GM06990 (cell line): ENCODE measurements around the gene CALML5.

Source experiments
- DNase-seq: peaks from one replicate; pipeline ENCODE4 v3.0.0-alpha.2; 2011; ENCODE audit not compliant: insufficient read length; ENCODE audit errors: extremely low read depth
- H3K27me3 ChIP-seq: replicated peaks from 2 replicates; pipeline ENCODE4 v1.6.0; 2011; ENCODE audit warnings: low read length; ENCODE audit not compliant: control insufficient read depth, insufficient read depth
- H3K36me3 ChIP-seq: 2 replicates; pipeline ENCODE4 v1.5.1; 2011; ENCODE audit warnings: low read length; ENCODE audit not compliant: control insufficient read depth, insufficient read depth
- H3K4me3 ChIP-seq: replicated peaks from 2 replicates; pipeline ENCODE4 v1.5.1; 2011; ENCODE audit warnings: low read depth, mild to moderate bottlenecking, control low read depth, low read length
- TF ChIP-seq, protein P1 (sequence below): IDR thresholded peaks from 2 replicates; pipeline ENCODE4 v1.5.1; 2011; ENCODE audit warnings: low read length, control low read depth, mild to moderate bottlenecking, inconsistent platforms; ENCODE audit not compliant: insufficient read depth, poor library complexity, severe bottlenecking

The CALML5 gene, protein sequence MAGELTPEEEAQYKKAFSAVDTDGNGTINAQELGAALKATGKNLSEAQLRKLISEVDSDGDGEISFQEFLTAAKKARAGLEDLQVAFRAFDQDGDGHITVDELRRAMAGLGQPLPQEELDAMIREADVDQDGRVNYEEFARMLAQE

DNA sequence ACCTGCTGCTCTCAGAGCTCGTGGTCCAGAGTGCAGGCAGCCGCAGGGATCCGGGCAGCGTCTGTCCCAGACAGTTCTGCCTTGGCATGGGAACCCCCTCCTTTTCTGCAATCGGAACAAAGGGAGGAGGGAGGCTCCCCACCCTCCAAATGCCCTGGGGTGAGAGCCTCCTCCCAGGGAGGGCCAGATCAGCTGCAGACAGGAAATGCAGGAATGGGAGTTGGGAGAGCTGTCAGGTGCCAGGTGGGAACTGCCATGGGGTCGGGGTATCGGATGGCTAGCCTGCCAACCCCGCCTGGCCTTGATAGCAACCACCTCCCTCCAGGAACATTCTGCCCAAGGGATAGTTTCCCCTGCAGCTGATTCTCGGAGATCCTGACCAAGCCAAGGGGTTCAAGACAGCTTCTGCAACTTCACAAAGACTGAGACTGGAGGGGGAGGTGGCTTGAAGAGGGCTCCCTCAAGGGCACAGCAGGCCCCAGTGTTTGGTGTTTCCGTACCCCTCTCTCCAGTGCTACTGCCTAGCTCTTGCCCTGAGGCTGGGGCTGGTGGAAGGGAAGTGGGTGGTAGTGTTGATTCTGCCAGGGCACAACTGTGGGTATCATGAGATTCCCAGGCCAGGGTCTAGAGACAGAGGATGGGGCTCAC is at the start of gene CALML5:
Gene CALML5, minus strand, starts transcription at position 78 of the 648 bp plus-strand sequence. CDS start 132 bp downstream, outside the sequence.
- DNase-seq, result no peak
- Histone ChIP-seq H3K4me3 (no peak within 1 kb of the TSS), H3K27me3 (peaks cover 4% of the 10 kb centered on the region), H3K36me3 (no peaks in the 10 kb centered on the region)
- TF ChIP-seq, protein P1, sequence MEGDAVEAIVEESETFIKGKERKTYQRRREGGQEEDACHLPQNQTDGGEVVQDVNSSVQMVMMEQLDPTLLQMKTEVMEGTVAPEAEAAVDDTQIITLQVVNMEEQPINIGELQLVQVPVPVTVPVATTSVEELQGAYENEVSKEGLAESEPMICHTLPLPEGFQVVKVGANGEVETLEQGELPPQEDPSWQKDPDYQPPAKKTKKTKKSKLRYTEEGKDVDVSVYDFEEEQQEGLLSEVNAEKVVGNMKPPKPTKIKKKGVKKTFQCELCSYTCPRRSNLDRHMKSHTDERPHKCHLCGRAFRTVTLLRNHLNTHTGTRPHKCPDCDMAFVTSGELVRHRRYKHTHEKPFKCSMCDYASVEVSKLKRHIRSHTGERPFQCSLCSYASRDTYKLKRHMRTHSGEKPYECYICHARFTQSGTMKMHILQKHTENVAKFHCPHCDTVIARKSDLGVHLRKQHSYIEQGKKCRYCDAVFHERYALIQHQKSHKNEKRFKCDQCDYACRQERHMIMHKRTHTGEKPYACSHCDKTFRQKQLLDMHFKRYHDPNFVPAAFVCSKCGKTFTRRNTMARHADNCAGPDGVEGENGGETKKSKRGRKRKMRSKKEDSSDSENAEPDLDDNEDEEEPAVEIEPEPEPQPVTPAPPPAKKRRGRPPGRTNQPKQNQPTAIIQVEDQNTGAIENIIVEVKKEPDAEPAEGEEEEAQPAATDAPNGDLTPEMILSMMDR, result no peak

DNA sequence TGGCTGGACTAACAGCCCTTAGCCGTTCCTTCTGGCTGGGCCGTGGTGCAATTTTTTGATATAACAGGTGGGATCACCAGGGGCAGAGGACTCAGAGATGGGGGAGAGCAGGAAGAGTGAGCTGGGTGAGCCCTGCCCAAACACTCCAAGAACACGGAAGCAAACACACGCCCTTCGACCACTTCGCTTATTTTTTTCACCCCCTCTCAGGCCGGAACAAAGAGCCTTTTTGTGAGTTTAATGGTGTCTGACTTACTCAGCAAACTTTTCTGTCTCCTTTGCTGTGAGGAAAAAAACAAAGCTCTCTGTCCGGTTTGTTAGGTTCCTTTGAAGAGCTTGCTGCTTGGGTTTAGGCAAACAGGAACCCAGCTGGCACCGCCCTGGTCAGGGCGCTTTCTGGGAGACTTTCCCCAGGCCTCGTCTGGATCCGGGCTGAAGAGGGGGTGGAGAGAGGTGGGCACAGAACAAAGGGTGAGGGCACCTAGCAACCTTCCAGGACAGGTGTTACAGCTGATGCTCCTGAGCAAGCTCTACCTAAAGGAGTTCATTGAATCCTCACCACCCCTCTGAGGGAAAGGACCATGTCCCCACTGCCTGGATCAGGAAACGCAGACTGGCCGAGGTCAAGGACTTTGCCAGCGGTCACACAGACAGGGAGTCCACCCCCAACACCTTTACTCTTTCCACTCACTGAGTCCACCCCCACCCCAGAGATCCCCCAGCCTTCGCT is 48.7 kb upstream of the CALML5 start:
- Histone ChIP-seq H3K36me3 (no peaks in the 10 kb centered on the region), H3K4me3 (no peak overlapping the region), H3K27me3 (peaks cover 5% of the 10 kb centered on the region)
- DNase-seq, result no peak
- TF ChIP-seq, protein P1, result no peak

DNA sequence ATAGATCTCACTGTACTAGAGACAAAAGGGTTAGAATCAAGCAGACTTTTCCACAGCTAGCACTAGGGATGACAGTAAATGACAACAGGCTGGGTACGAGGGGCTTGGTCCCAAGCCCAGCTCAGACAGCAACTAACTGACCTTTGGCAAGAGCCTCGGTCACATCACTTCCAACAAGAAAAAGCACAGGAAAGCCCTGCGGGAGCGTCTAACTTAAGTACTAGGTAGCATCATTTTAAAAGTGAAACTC is 48.2 kb upstream of the CALML5 start:
- H3K27me3 ChIP-seq, result peaks cover 5% of the 10 kb centered on the region
- DNase-seq, result no peak
- TF ChIP-seq, protein P1, result no peak
- H3K4me3 ChIP-seq, result no peak overlapping the region
- H3K36me3 ChIP-seq, result no peaks in the 10 kb centered on the region

DNA sequence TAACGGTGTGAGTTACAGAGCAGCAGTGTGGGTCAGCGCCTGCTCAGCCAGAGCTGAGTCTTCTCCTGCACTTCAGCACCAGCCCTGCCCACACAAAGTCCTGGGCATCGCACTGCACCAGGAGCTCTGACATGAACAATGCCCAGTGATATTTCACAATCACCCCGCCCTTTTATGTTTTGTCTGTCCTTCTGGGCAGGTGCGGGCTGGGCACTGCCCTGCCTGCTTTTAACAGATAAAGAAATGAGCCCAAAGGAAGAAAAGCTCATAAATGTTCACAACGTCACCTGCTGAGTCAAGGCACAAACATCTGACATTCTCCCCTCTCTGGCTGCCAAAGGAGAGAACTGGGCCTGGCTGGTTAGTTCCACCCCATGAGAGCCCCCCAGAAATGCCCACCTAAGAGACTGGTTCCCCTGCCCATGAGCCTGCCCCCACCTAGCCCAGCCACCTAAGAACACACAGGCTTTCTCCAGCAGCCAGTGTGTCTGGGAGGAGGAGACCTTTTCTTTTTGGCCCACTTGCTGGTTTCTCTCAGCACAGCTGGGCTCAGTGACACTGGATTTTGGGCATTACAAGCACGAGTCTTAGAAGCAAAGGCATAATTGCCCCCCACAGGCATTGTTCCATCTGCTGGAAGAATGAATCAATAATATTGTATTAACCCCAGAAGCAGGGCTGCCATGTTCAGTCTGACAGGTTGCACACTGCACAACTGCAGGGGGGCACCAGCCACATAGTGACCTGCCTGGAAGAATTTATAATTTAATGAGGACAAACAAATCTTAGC is 47.7 kb upstream of the CALML5 start:
- no peak for DNase-seq
- no peak overlapping the region for H3K4me3 ChIP-seq
- H3K27me3 ChIP-seq, result peaks cover 5% of the 10 kb centered on the region
- H3K36me3 ChIP-seq, result no peaks in the 10 kb centered on the region
- TF ChIP-seq, protein P1, result no peak

DNA sequence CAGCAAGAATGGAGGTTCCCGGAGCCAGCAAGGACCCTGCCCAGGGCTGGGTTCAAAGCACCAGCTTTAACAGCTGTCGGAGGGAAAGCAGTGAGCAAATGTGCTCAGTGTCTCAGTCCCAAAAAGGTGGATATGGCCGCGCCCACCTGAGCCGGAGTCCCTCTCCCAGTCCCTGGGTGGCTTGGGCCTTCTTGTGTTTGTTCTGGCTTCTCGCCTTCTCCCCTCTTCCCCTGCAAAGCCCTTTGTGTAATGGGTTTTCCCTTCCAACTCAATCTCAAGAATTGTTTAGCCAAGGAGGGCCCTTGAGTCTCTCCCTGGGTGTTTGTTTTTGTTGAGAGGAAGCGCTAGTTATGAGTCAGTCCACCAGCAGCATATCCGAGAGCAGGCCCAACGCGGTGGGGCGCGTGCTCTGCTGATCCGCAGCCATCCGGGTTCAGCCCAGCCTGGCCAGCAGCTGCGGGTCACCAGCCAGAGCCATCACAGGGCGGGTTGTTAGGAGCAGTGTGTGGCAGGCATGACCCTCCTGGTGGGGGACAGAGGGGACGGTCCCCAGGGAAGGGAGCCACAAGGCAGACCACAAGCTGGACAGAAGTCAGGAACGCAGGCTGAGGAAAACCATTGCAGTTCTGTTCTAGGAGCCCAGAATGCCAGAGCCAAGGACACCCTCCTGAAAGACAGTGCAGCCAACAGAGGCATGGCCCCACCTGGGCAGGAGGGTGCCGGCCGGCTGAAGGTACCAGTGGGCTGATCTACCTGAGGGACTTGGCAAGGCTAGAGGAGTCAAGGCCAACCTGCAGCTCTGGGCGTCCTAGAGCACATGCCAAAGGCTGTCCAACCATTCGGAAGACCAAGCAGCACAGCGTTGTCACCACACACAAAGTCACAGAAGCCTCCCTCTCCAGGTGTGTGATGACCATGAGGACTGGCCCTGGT is 46.7 kb upstream of the CALML5 start:
- TF ChIP-seq, protein P1, result no peak
- no peak for DNase-seq

More for the DNA sequence above, 46.7 kb upstream of the CALML5 start:
- H3K4me3 ChIP-seq, result no peak overlapping the region
- peaks cover 5% of the 10 kb centered on the region for H3K27me3 ChIP-seq
- H3K36me3 ChIP-seq, result no peaks in the 10 kb centered on the region
